Camera-type eye (tissue), 1 donor: ENCODE measurements around the gene SLC23A1. TPM values are rescaled to one million over a fixed set of nuclear protein-coding genes. Genes with fewer than 3 reads are reported as not detected.

Experiments
- total RNA-seq: library from RNA; depleted of rRNA; stranded (reverse); fragments of >200 nt; gene quantifications from one replicate; pipeline ENCODE4 v1.2.3, GENCODE V29; 2014

The SLC23A1 gene
- not detected for total RNA-seq

GRCh38 chr5:139383275-139383992 lies at the start of gene SLC23A1:
Gene SLC23A1, minus strand, starts transcription at chr5:139383297. Its CDS starts 44 bp downstream, at chr5:139383253.

GRCh38 chr5:139403787-139404483 lies 20.8 kb upstream of the SLC23A1 start, which contains the start of gene SPATA24:
Gene SPATA24, minus strand, starts transcription at chr5:139404089. Its CDS starts 29 bp downstream, at chr5:139404060.

GRCh38 chr5:139394654-139395566 lies 11.8 kb upstream of the SLC23A1 start, which contains the start of gene PROB1:
Gene PROB1, minus strand, starts transcription at chr5:139395104. Its CDS starts 23 bp downstream, at chr5:139395081.

GRCh38 chr5:139389701-139390638 lies 6.9 kb upstream of the SLC23A1 start, which contains the start of gene MZB1:
Gene MZB1, minus strand, starts transcription at chr5:139389913. Its CDS starts 57 bp downstream, at chr5:139389856.

GRCh38 chr5:139341689-139342422 lies 41.2 kb downstream of the SLC23A1 start, which contains the start of gene PAIP2:
Gene PAIP2, plus strand, starts transcription at chr5:139341854. Its CDS starts 21,931 bp downstream, at chr5:139363785.

Other genes with a start within 250 kb of the SLC23A1 start
- 37.3 TPM for gene SIL1, start 184.9 kb downstream of the SLC23A1 start, total RNA-seq
- gene MATR3, start 89.6 kb downstream of the SLC23A1 start, total RNA-seq, result 745 TPM
- gene PAIP2, start 41.4 kb downstream of the SLC23A1 start, total RNA-seq, result 168 TPM
- gene MZB1, start 6.6 kb upstream of the SLC23A1 start, total RNA-seq, result not detected
- gene PROB1, start 11.8 kb upstream of the SLC23A1 start, total RNA-seq, result 2.9 TPM
- 2.8 TPM for gene SPATA24, start 20.8 kb upstream of the SLC23A1 start, total RNA-seq
- gene DNAJC18, start 56.2 kb upstream of the SLC23A1 start, total RNA-seq, result 30.2 TPM
- gene ECSCR, start 79.4 kb upstream of the SLC23A1 start, total RNA-seq, result 10.8 TPM
- not detected for gene SMIM33, start 87.7 kb upstream of the SLC23A1 start, total RNA-seq
- 20.9 TPM for gene STING1, start 99.5 kb upstream of the SLC23A1 start, total RNA-seq
- 65.7 TPM for gene UBE2D2, start 178.0 kb upstream of the SLC23A1 start, total RNA-seq